ENCODE data around the gene C9orf50.

- TF ChIP-seq, protein P1, sequence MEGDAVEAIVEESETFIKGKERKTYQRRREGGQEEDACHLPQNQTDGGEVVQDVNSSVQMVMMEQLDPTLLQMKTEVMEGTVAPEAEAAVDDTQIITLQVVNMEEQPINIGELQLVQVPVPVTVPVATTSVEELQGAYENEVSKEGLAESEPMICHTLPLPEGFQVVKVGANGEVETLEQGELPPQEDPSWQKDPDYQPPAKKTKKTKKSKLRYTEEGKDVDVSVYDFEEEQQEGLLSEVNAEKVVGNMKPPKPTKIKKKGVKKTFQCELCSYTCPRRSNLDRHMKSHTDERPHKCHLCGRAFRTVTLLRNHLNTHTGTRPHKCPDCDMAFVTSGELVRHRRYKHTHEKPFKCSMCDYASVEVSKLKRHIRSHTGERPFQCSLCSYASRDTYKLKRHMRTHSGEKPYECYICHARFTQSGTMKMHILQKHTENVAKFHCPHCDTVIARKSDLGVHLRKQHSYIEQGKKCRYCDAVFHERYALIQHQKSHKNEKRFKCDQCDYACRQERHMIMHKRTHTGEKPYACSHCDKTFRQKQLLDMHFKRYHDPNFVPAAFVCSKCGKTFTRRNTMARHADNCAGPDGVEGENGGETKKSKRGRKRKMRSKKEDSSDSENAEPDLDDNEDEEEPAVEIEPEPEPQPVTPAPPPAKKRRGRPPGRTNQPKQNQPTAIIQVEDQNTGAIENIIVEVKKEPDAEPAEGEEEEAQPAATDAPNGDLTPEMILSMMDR (IDR thresholded peaks at IDR 0.05) = no peak
- TF ChIP-seq POLR2AphosphoS5 (IDR thresholded peaks at IDR 0.05) = no peak
- no peak for TF ChIP-seq POLR2A (IDR thresholded peaks at IDR 0.05)
These were observed 37.4 kb downstream of the C9orf50 start for GRCh38 chr9:129583308-129584038.

Measured in breast epithelium (tissue), 3 donors.